SK-N-SH (cell line): ENCODE data around the gene GPR143. TPM values are rescaled to one million over a fixed set of nuclear protein-coding genes. Genes with fewer than 3 reads are reported as not detected.

Experiments
- CTCF ChIA-PET: fragments of 300-600, 350-600 bp; formaldehyde crosslinking; extraction: SDS; loops from one replicate; lab custom pipeline; 2021; lab: Yijun Ruan, JAX
- POLR2A ChIA-PET: fragments of 350-600 bp; sonication (Branson Sonifier 250); formaldehyde crosslinking; extraction: SDS; loops from one replicate; lab custom pipeline; 2020; ENCODE audit warnings: antibody characterized with exemption, inconsistent platforms; lab: Yijun Ruan, JAX
- DNase-seq: peaks from one replicate; pipeline ENCODE4 v3.0.0; 2012
- H2AFZ ChIP-seq: fragments of 200-600 bp; sonication (generic); 2 replicates; pipeline ENCODE4 v1.8.1; 2016; ENCODE audit warnings: antibody characterized with exemption, mild to moderate bottlenecking, low read depth
- H3F3A ChIP-seq: fragments of 200-600 bp; sonication (generic); replicated peaks from 2 replicates; pipeline ENCODE3; 2016; ENCODE audit warnings: antibody characterized with exemption, mild to moderate bottlenecking; ENCODE audit not compliant: insufficient read depth
- H3K27ac ChIP-seq, 2 experiments: fragments of 200-500 bp in 1 of 2; fragments of 200-600 bp in 1 of 2; sonication (Bioruptor generic) in 1 of 2; sonication (generic), shearing (Covaris generic) in 1 of 2; 2 replicates each; pipeline versions ENCODE4 v1.5.1 to v1.6.1; 2014 to 2016; ENCODE audit warnings: low read depth in 2 of 2, inconsistent platforms in 1 of 2, low read length in 1 of 2, mild to moderate bottlenecking in 1 of 2, mixed read lengths in 1 of 2
- H3K27me3 ChIP-seq: fragments of 200-600 bp; sonication (generic), shearing (Covaris generic); 2 replicates; pipeline ENCODE4 v1.6.1; 2016; ENCODE audit warnings: mixed run types; ENCODE audit not compliant: insufficient read depth
- H3K36me3 ChIP-seq, 2 experiments: fragments of 200-500 bp in 1 of 2; fragments of 200-600 bp in 1 of 2; sonication (Bioruptor generic) in 1 of 2; sonication (generic) in 1 of 2; replicated peaks in 1 of 2; 2 replicates each; pipeline versions ENCODE3 to v1.5.1; 2014 to 2016; ENCODE audit warnings: low read length in 1 of 2, mild to moderate bottlenecking in 1 of 2; ENCODE audit not compliant: insufficient read depth in 2 of 2, control insufficient read depth in 1 of 2
- H3K4me1 ChIP-seq, 2 experiments: fragments of 200-500 bp in 1 of 2; fragments of 200-600 bp in 1 of 2; sonication (Bioruptor generic) in 1 of 2; sonication (generic), shearing (Covaris generic) in 1 of 2; 2 replicates each; pipeline versions ENCODE4 v1.5.1 to v1.6.1; 2014 to 2016; ENCODE audit warnings: low read depth in 1 of 2, low read length in 1 of 2, mixed run types in 1 of 2; ENCODE audit not compliant: insufficient read depth in 2 of 2, control insufficient read depth in 1 of 2
- H3K4me2 ChIP-seq: fragments of 200-600 bp; sonication (generic), shearing (Covaris generic); 2 replicates; pipeline ENCODE4 v1.6.1; 2017; ENCODE audit warnings: mixed run types
- H3K4me3 ChIP-seq, 2 experiments: fragments of 200-500 bp in 1 of 2; fragments of 200-600 bp in 1 of 2; sonication (Bioruptor generic) in 1 of 2; sonication (generic), shearing (Covaris generic) in 1 of 2; 2 replicates each; pipeline versions ENCODE4 v1.5.1 to v1.8.1; 2014 to 2016; ENCODE audit warnings: low read depth in 2 of 2, inconsistent platforms in 1 of 2, low read length in 1 of 2, mild to moderate bottlenecking in 1 of 2, mixed read lengths in 1 of 2, moderate library complexity in 1 of 2
- H3K79me2 ChIP-seq: fragments of 200-600 bp; sonication (generic); 2 replicates; pipeline ENCODE4 v1.8.1; 2017; ENCODE audit warnings: mild to moderate bottlenecking; ENCODE audit not compliant: insufficient read depth
- H3K9ac ChIP-seq: fragments of 200-600 bp; sonication (generic); 2 replicates; pipeline ENCODE4 v1.6.1; 2017; ENCODE audit warnings: mixed run types
- H3K9me2 ChIP-seq: fragments of 200-600 bp; sonication (generic); 2 replicates; pipeline ENCODE4 v1.6.1; 2017; ENCODE audit warnings: mixed run types
- H3K9me3 ChIP-seq: fragments of 200-600 bp; sonication (generic); 2 replicates; pipeline ENCODE4 v1.6.1; 2017; ENCODE audit warnings: mixed run types, mild to moderate bottlenecking, moderate library complexity
- H4K20me1 ChIP-seq: fragments of 200-600 bp; sonication (generic); 2 replicates; pipeline ENCODE4 v1.6.1; 2017; ENCODE audit warnings: mild to moderate bottlenecking, mixed run types; ENCODE audit not compliant: insufficient read depth
- EP300 ChIP-seq, 2 experiments: IDR thresholded peaks; 2 replicates each; pipeline versions ENCODE4 v1.4.0 to v1.6.1; 2012; ENCODE audit warnings: borderline replicate concordance in 1 of 2, low read depth in 1 of 2, low read length in 1 of 2
- GATA2 ChIP-seq: sonication (generic); formaldehyde crosslinking; IDR thresholded peaks from 2 replicates; pipeline ENCODE4 v1.5.0; 2020; ENCODE audit warnings: mild to moderate bottlenecking, missing genetic modification reagents
- MEF2A ChIP-seq: IDR thresholded peaks from 2 replicates; pipeline ENCODE4 v1.4.0; 2012; ENCODE audit warnings: low read depth, borderline replicate concordance
- NFIC ChIP-seq: IDR thresholded peaks from 2 replicates; pipeline ENCODE4 v1.4.0; 2012; ENCODE audit warnings: borderline replicate concordance
- TAF1 ChIP-seq: IDR thresholded peaks from 2 replicates; pipeline ENCODE4 v1.6.1; 2012; ENCODE audit warnings: low read depth, mild to moderate bottlenecking, low read length, moderate library complexity, borderline replicate concordance
- WGBS: methylation state at CpG from one replicate; pipeline ENCODE4 v1.1.6; 2017; ENCODE audit warnings: low lambda C conversion rate; 5-methylcytosine and 5-hydroxymethylcytosine counted together
- polyA plus RNA-seq, 3 experiments: library from polyadenylated mRNA; depleted of rRNA; stranded (reverse); fragments of >200 nt; gene quantifications; 2 replicates each; pipeline ENCODE4 v1.2.3, GENCODE V29; 2012
- TF ChIP-seq, protein P1 (sequence below): fragments of 150-350 bp; IDR thresholded peaks from 2 replicates; pipeline ENCODE4 v1.6.1; 2016; ENCODE audit warnings: mild to moderate bottlenecking, low read depth, low read length
- TF ChIP-seq, protein P2 (sequence below): IDR thresholded peaks from 2 replicates; pipeline ENCODE4 v1.4.0; 2012; ENCODE audit warnings: low read depth, borderline replicate concordance
- TF ChIP-seq, protein P3 (sequence below): fragments of 150-350 bp; IDR thresholded peaks from 2 replicates; pipeline ENCODE4 v1.6.1; 2017; ENCODE audit warnings: antibody characterized with exemption, low read length, low read depth, borderline replicate concordance
- TF ChIP-seq, protein P4 (sequence below): IDR thresholded peaks from 2 replicates; pipeline ENCODE4 v1.6.1; 2012; ENCODE audit warnings: mild to moderate bottlenecking, low read depth, low read length, moderate library complexity

The GPR143 gene
- polyA plus RNA-seq, 1 of the 3 experiments (the other 2 are of a cell fraction), result not detected

DNA sequence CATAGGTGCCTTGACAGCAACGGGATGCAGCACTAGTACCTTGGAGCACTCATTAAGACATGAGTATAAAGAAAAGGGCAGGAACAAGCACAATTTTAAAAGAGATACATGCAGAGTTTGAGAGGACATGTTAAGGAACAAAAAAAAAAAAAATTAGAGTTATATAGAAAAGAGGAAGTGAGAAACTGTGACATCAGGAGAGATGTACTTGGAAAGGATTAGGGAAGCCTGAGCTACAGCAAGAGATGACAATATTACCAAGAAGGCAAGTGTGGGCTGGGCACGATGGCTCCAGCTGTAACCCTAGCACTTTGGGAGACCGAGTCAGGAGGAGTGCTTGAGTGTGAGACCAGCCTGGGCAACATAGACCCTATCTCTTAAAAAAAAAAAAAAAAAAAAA, 37.4 kb downstream of the GPR143 start:
- Histone ChIP-seq H3F3A (no peaks in the 10 kb centered on the region), H3K27me3 (no peaks in the 10 kb centered on the region), H3K9ac (no peak overlapping the region), H3K4me3 (no peak overlapping the region), H3K27ac (no peak overlapping the region), H4K20me1 (no peaks in the 10 kb centered on the region), H3K36me3 (no peaks in the 10 kb centered on the region), H3K4me1 (no peaks in the 10 kb centered on the region), H2AFZ (no peak overlapping the region), H3K9me3 (no peaks in the 10 kb centered on the region), H3K4me2 (no peak overlapping the region), H3K9me2 (no peaks in the 10 kb centered on the region), H3K79me2 (no peaks in the 10 kb centered on the region)
- DNase-seq, result no peak
- TF ChIP-seq EP300 (IDR thresholded peaks at IDR 0.05; ENCODE audit: borderline replicate concordance in 1 of 2, low read depth in 1 of 2, low read length in 1 of 2) (no peak), MEF2A (no peak), NFIC (no peak), GATA2 (no peak), TAF1 (no peak)
- TF ChIP-seq, protein P1, sequence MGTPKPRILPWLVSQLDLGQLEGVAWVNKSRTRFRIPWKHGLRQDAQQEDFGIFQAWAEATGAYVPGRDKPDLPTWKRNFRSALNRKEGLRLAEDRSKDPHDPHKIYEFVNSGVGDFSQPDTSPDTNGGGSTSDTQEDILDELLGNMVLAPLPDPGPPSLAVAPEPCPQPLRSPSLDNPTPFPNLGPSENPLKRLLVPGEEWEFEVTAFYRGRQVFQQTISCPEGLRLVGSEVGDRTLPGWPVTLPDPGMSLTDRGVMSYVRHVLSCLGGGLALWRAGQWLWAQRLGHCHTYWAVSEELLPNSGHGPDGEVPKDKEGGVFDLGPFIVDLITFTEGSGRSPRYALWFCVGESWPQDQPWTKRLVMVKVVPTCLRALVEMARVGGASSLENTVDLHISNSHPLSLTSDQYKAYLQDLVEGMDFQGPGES, result no peak
- TF ChIP-seq, protein P2, sequence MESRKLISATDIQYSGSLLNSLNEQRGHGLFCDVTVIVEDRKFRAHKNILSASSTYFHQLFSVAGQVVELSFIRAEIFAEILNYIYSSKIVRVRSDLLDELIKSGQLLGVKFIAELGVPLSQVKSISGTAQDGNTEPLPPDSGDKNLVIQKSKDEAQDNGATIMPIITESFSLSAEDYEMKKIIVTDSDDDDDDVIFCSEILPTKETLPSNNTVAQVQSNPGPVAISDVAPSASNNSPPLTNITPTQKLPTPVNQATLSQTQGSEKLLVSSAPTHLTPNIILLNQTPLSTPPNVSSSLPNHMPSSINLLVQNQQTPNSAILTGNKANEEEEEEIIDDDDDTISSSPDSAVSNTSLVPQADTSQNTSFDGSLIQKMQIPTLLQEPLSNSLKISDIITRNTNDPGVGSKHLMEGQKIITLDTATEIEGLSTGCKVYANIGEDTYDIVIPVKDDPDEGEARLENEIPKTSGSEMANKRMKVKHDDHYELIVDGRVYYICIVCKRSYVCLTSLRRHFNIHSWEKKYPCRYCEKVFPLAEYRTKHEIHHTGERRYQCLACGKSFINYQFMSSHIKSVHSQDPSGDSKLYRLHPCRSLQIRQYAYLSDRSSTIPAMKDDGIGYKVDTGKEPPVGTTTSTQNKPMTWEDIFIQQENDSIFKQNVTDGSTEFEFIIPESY, result no peak
- TF ChIP-seq, protein P3, sequence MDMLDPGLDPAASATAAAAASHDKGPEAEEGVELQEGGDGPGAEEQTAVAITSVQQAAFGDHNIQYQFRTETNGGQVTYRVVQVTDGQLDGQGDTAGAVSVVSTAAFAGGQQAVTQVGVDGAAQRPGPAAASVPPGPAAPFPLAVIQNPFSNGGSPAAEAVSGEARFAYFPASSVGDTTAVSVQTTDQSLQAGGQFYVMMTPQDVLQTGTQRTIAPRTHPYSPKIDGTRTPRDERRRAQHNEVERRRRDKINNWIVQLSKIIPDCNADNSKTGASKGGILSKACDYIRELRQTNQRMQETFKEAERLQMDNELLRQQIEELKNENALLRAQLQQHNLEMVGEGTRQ, result no peak
- TF ChIP-seq, protein P4, sequence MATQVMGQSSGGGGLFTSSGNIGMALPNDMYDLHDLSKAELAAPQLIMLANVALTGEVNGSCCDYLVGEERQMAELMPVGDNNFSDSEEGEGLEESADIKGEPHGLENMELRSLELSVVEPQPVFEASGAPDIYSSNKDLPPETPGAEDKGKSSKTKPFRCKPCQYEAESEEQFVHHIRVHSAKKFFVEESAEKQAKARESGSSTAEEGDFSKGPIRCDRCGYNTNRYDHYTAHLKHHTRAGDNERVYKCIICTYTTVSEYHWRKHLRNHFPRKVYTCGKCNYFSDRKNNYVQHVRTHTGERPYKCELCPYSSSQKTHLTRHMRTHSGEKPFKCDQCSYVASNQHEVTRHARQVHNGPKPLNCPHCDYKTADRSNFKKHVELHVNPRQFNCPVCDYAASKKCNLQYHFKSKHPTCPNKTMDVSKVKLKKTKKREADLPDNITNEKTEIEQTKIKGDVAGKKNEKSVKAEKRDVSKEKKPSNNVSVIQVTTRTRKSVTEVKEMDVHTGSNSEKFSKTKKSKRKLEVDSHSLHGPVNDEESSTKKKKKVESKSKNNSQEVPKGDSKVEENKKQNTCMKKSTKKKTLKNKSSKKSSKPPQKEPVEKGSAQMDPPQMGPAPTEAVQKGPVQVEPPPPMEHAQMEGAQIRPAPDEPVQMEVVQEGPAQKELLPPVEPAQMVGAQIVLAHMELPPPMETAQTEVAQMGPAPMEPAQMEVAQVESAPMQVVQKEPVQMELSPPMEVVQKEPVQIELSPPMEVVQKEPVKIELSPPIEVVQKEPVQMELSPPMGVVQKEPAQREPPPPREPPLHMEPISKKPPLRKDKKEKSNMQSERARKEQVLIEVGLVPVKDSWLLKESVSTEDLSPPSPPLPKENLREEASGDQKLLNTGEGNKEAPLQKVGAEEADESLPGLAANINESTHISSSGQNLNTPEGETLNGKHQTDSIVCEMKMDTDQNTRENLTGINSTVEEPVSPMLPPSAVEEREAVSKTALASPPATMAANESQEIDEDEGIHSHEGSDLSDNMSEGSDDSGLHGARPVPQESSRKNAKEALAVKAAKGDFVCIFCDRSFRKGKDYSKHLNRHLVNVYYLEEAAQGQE, result no peak
- CTCF ChIA-PET, result no interaction called here
- POLR2A ChIA-PET, result no interaction called here
- WGBS, result 16% methylated on average over 3 of the region's 3 CpGs
